NCI-H1694 treated with DMSO at 0.1 percent for 48 hours (cell line): ENCODE results near the gene ACADVL.

Experiments used
- DNase-seq: peaks from one replicate; lab custom pipeline; 2025; lab: John Stamatoyannopoulos, UW

Gene ACADVL

GRCh38 chr17:7252176-7253043 lies 32.7 kb downstream of the ACADVL start, which contains the start of gene ELP5:
ELP5 (plus strand) TSS chr17:7252215; CDS start chr17:7252551, 336 bp downstream.
- peak; percentile 93 for DNase-seq

GRCh38 chr17:7253082-7253481 lies 33.3 kb downstream of the ACADVL start:
- no peak for DNase-seq

GRCh38 chr17:7254511-7254910 lies 34.8 kb downstream of the ACADVL start:
- no peak for DNase-seq

DNA sequence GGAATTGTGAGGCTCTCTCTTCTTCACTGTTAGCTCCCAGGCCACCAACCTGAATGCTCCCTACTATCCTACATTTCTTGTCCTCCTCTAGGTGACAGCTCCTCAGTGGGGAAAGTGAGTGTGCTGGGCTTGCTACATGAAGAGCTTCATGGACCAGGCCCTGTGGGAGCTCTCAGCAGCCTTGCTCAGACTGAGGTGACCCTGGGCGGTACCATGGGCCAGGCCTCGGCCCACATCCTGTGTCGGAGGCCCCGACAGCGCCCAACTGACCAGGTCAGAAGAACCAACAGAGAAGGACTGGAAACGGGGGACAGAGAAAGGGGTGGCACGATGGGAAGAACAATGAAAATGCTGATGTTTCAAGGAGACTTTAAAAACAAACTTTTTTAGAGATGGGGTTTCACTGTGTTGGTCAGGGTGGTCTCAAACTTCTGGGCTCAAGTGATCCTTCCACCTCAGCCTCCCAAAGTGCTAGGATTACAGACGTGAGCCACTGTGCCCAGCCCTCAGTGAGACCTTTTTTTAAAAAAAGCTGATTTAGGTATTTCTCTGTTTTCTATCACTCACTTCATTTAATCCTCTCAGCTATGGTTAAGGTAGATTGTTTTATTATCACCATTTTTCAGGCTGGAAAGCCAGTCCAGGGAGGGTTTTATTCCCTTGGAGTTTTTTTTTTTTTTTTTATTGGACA lies 37.2 kb downstream of the ACADVL start:
- DNase-seq: no peak

DNA sequence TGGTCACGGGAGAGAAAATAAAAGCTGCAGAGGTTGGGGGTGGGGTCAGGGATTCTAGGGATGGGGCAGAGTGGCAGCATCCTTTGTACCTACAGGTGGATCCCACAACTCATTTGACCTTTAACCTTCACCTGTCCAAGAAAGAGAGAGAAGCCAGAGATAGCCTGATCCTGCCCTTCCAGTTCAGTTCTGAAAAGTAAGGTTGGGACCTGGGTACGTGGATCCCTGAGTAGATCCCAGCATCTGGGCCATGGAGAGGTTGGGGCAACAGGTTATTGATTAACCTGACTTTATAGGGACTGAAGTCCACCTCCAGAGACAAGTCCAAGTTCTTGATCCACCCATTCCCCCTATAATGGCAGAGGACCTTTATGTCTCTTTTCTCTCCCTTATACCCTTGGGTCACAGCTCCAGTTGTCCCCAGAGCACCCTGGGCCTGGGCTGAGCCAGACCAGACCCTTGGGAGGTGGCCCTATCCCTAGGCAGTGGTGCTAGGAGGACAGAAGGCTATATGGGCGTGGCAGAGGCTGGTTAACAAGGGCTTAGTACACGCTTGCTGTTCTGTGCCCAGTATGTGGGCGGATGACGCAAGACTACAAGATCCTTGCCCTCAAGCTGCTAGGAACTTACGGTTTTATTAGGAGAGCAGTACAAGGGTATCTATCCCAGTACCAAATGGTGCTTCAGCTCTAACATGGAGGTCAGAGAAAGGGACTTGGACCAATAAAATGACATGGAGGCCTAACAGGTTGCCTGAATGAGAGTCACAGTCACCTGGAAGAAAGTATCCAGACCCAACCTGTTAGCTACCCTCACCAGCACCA lies 39.2 kb downstream of the ACADVL start:
- DNase-seq: no peak

DNA sequence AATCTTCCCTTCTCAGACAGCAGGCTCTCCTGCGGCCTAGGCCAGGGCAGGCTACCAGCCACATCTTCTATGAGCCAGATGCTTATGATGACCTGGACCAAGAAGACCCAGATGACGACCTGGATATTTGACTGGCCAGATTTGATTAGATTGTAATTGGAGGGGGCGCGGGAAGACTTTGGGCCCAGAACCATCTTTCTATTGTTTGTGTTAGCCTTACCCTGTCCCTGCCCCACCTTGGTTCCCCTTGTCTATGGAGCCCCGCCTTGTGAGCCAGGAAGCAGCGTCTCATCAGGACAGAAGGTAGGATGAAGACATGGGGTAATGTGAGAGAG lies 39.8 kb downstream of the ACADVL start:
- DNase-seq: no peak

GRCh38 chr17:7260151-7260550 lies 40.4 kb downstream of the ACADVL start:
- no peak for DNase-seq

GRCh38 chr17:7260651-7261378 lies 41.1 kb downstream of the ACADVL start:
- no peak for DNase-seq

- DNase-seq: no peak
Observed at GRCh38 chr17:7261379-7262191, 41.8 kb downstream of the ACADVL start.

GRCh38 chr17:7262192-7262934 lies 42.6 kb downstream of the ACADVL start, which contains the start of gene CLDN7:
CLDN7 (minus strand) TSS chr17:7262478; CDS start chr17:7262043, 435 bp downstream.
- DNase-seq: no peak

GRCh38 chr17:7262935-7263800 lies 43.4 kb downstream of the ACADVL start:
- DNase-seq: no peak

GRCh38 chr17:7263801-7264078 lies 44.0 kb downstream of the ACADVL start:
- DNase-seq: no peak

- DNase-seq: no peak
Observed at GRCh38 chr17:7266784-7267183, 47.0 kb downstream of the ACADVL start.
